ENCODE data around the gene PRKD2.

PRKD2 gene

GRCh38 chr19:46721269-46722003 lies 4.5 kb upstream of the PRKD2 start:
- TF ChIP-seq CTCF (IDR thresholded peaks at IDR 0.05; ENCODE audit: low read length, missing control alignments), result no peak
- H3K4me3 ChIP-seq (replicated peaks; ENCODE audit: low read depth, low read length), result no peak overlapping the region
- DNase-seq (ENCODE audit: low read depth), result no peak

GRCh38 chr19:46720503-46721239 lies 3.8 kb upstream of the PRKD2 start:
- DNase-seq (ENCODE audit: low read depth), result no peak
- TF ChIP-seq CTCF (IDR thresholded peaks at IDR 0.05; ENCODE audit: low read length, missing control alignments), result no peak
- no peak overlapping the region for H3K4me3 ChIP-seq (replicated peaks; ENCODE audit: low read depth, low read length)

DNA sequence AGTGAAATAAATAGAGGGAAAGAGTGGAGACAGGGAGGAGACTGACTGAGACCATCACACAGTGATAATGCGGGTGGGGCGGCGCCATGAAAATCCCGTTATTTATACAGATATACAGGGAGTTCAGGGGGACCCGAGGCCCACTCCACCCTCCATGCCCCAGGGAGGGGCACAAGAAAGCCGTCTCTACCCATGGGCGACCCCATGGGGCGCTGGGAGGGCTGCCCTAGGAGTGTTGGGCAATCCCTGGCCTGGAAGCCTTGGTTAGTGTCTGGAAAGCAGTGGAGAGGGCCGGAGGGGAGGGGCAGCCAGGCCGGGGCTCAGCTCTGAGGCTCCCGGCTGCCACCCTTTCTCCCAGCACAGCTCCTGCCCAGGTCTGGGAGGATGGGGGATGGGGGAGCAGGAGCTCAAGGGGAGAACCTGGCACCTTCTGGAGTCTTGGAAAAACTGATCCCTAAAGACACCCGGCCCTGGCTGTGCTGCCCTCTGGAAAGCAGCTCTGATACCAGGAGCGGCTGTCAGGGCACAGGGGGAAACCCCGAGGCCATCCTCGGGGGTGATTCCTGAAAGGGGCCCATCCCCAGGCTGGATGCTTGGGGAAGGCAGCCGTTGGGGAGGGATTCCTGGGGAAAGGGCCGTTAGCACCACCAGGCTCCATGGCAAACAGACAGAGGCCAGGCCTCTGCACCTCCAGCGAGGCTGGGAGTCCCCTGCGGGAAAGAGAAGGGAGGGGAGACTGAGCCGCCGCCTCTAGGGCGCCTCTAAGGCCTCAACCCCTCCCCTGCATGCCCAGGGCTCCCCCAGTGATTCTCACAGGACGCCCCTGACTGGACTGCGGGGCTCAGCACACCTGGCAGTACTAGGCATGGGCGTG lies 3.0 kb upstream of the PRKD2 start:
- H3K4me3 ChIP-seq (replicated peaks; ENCODE audit: low read depth, low read length), result no peak overlapping the region
- no peak for TF ChIP-seq CTCF (IDR thresholded peaks at IDR 0.05; ENCODE audit: low read length, missing control alignments)
- DNase-seq (ENCODE audit: low read depth), result no peak

GRCh38 chr19:46718934-46719622 lies 2.2 kb upstream of the PRKD2 start:
- no peak for DNase-seq (ENCODE audit: low read depth)
- H3K4me3 ChIP-seq (replicated peaks; ENCODE audit: low read depth, low read length), result no peak overlapping the region
- TF ChIP-seq CTCF (IDR thresholded peaks at IDR 0.05; ENCODE audit: low read length, missing control alignments), result no peak

GRCh38 chr19:46718157-46718933 lies 1.4 kb upstream of the PRKD2 start:
- DNase-seq (ENCODE audit: low read depth), result peak; percentile 34
- TF ChIP-seq CTCF (IDR thresholded peaks at IDR 0.05; ENCODE audit: low read length, missing control alignments), result no peak
- H3K4me3 ChIP-seq (replicated peaks; ENCODE audit: low read depth, low read length), result no peak overlapping the region

- DNase-seq (ENCODE audit: low read depth), result no peak
- no peak for TF ChIP-seq CTCF (IDR thresholded peaks at IDR 0.05; ENCODE audit: low read length, missing control alignments)
- H3K4me3 ChIP-seq (replicated peaks; ENCODE audit: low read depth, low read length), result peak overlapping the region; percentile 73
Observed at GRCh38 chr19:46717716-46718143, 816 bp upstream of the PRKD2 start.

Data from fibroblast of pulmonary artery (primary cell).